GM12872 (cell line): ENCODE results near the gene TMEM51.

Experiments
- TF ChIP-seq, protein P1 (sequence below): IDR thresholded peaks from 3 replicates; pipeline ENCODE4 v1.5.1; 2011; ENCODE audit warnings: low read depth, mild to moderate bottlenecking, low read length, moderate library complexity; ENCODE audit not compliant: insufficient read depth

Gene TMEM51

DNA sequence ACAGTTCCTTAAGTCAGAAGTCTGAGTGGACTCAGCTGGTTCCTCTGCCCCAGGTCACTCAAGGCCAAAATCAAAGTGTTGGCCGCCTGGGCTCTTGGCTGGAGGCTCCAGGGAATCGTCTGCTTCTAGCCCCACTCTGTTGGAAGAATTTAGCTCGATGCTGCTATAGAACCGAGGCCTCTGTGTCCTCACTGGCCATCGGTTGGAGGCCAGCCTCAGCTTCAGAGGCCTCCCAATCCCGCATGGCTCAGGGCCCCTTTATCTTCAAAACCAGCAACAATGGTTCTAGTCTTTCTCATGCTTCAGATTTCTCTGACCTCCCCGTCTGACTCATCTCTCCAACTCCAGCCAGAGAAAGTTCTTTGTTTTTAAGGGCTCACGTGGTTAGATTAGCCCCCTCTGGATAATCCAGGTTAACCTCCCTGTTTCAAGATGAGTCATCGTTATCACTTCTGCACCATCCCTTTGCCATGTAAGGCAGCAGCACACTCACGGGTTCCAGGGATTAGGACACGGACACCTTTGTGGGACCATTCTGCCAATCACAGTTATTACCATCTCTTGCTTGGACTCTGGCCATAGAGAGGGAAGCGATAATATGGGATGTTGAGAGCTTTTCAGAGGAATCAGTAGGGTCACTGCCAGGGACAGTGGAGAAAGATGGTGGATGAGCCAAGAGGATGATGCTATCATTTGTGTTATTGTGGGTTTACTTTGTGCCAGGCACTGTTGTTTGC, 107.0 kb downstream of the TMEM51 start:
- TF ChIP-seq, protein P1, sequence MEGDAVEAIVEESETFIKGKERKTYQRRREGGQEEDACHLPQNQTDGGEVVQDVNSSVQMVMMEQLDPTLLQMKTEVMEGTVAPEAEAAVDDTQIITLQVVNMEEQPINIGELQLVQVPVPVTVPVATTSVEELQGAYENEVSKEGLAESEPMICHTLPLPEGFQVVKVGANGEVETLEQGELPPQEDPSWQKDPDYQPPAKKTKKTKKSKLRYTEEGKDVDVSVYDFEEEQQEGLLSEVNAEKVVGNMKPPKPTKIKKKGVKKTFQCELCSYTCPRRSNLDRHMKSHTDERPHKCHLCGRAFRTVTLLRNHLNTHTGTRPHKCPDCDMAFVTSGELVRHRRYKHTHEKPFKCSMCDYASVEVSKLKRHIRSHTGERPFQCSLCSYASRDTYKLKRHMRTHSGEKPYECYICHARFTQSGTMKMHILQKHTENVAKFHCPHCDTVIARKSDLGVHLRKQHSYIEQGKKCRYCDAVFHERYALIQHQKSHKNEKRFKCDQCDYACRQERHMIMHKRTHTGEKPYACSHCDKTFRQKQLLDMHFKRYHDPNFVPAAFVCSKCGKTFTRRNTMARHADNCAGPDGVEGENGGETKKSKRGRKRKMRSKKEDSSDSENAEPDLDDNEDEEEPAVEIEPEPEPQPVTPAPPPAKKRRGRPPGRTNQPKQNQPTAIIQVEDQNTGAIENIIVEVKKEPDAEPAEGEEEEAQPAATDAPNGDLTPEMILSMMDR = no peak

DNA sequence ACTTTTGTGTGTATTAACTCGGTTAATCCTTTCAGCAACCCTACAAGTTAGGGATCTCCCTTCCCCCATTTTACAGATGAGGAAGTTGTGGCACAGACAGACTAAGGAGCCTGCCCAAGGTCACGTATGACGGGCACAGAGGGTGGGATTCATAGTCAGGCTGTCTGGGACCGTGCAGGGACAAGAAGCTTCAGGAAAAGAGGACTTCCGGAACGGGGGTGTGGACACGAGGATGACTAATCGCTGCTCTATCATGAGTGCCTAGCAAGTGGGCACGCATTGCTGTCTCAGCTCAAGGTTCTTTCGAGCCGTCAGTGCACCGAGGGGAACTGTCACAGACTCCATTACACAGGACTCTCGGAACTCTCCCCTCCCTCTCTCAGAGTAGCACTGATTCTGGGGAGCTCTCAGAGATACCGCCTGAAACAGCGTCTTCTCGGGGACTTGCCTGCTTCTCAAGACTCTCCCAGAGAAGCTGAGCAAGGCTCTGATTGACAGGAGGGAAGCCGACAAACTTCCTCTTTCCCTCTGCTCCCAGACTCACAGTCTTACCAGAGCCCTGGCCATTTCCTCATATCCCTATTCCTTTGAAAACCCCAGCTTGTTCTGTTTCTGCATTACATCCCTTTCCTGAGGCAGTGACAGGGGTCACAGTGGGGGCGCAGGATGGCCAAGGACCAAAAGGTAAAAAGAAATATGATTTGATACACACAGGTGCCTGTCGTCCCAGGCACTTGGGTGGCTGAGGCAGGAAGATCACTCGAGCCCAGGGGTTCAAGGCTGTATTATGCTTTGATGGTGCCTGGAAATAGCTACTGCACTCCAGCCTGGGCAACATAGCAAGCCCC, 107.8 kb downstream of the TMEM51 start:
- TF ChIP-seq, protein P1 = no peak

DNA sequence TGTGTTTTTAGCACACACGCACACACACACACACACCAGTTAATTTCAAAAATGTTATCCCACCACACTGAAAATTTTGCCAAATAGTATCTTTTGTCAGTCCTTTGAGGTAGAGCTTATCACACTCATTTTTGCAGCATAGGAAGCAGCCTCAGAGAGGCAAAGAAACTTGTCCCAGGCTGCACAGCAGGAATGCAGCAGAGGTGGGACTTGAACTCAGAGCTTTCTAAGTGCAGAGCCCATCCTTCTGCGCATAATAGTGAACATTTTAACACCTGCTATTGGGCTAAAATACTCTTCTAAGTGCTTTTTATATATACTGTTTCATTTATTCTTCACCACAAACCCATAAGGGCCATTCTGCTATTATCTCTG, 108.4 kb downstream of the TMEM51 start:
- TF ChIP-seq, protein P1 = no peak

DNA sequence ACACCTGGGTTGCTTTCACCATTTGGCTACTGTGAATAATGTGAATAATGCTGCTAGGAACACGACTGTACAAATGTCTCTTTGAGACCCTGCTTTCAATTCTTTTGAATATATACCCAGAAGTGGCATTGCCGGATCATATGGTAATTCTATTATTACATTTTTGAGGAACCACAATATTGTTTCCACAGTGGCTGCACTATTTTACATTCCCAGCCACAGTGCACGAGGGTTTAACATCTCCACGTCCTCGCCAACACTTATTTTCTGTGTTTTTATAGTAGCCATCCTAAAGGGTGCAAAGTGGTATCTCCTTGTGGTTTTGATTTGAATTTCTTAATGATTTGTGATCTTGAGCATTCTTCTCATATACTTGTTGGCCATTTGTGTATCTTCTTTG, 109.2 kb downstream of the TMEM51 start:
- TF ChIP-seq, protein P1 = no peak

DNA sequence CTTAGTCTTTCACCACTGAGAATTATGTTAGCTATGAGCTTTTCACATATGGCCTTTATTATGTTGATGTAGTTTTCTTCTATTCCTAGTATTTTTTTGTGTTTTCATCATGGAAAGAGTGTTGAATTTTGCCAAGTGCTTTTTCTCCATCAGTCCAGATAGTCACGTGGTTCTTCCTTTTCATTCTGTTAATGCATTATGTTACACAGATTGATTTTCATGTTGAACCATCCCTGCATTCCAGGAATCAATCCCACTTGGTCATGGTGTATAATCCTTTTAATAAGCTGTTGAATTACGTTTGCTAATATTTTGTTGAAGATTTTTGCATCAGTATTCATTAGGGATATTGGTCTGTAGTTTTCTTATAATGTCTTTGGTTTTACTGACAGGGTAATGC, 111.2 kb downstream of the TMEM51 start:
- TF ChIP-seq, protein P1 = no peak
